K562 (cell line): ENCODE results near the gene MRPS10. TPM values are rescaled to one million over a fixed set of nuclear protein-coding genes. Genes with fewer than 3 reads are reported as not detected.
A peak's percentile ranks its signal among the peaks of the same experiment; 100 is the strongest.

Source experiments
- CBX8 ChIP-seq: fragments of 200-600 bp; sonication (generic); IDR thresholded peaks from 2 replicates; pipeline ENCODE4 v1.6.1; 2012; ENCODE audit warnings: borderline replicate concordance, mixed run types, low read depth, mild to moderate bottlenecking, moderate library complexity, mixed read lengths, low read length, control low read depth, inconsistent platforms; ENCODE audit not compliant: poor library complexity, severe bottlenecking; ENCODE audit errors: extremely low read depth
- CHD2 ChIP-seq: IDR thresholded peaks from 2 replicates; pipeline ENCODE4 v1.6.1; 2011; ENCODE audit warnings: low read depth, low read length
- ELK3 ChIP-seq: fragments of 450-650 bp; formaldehyde crosslinking; IDR thresholded peaks from 2 replicates; pipeline ENCODE4 v1.4.0; 2020; ENCODE audit warnings: mild to moderate bottlenecking
- ERF ChIP-seq: fragments of 450-650 bp; formaldehyde crosslinking; IDR thresholded peaks from 2 replicates; pipeline ENCODE4 v1.4.0; 2020; ENCODE audit warnings: mild to moderate bottlenecking, mixed read lengths
- HNRNPK ChIP-seq: fragments of 200-400 bp; formaldehyde crosslinking; IDR thresholded peaks from one replicate; pipeline ENCODE4 v1.6.1; 2018; ENCODE audit warnings: mild to moderate bottlenecking, low read depth, low read length; ENCODE audit not compliant: poor library complexity, severe bottlenecking
- JUN ChIP-seq, 2 experiments: sonication (generic) in 1 of 2; formaldehyde crosslinking in 1 of 2; IDR thresholded peaks; 2 replicates each; pipeline versions ENCODE4 v1.6.1 to v1.8.0; 2012 to 2022; ENCODE audit warnings: borderline replicate concordance in 2 of 2, mild to moderate bottlenecking in 2 of 2, improper control_type of control experiment in 1 of 2, low read depth in 1 of 2, low read length in 1 of 2, missing genetic modification reagents in 1 of 2
- KDM5B ChIP-seq: fragments of 200-600 bp; sonication (generic); IDR thresholded peaks from 2 replicates; pipeline ENCODE4 v1.6.1; 2012; ENCODE audit warnings: low read depth, mild to moderate bottlenecking, moderate library complexity, low read length, control low read depth, inconsistent platforms; ENCODE audit not compliant: insufficient replicate concordance
- KLF13 ChIP-seq: fragments of 450-650 bp; IDR thresholded peaks from 2 replicates; pipeline ENCODE4 v1.6.1; 2016; ENCODE audit warnings: missing genetic modification characterization, low read depth, mild to moderate bottlenecking, missing compliant biosample characterization, moderate library complexity, borderline replicate concordance
- MEF2A ChIP-seq: IDR thresholded peaks from 2 replicates; pipeline ENCODE4 v1.6.1; 2011; ENCODE audit warnings: low read depth, mild to moderate bottlenecking, low read length, moderate library complexity; ENCODE audit not compliant: control insufficient read depth
- NBN ChIP-seq: fragments of 450-650 bp; IDR thresholded peaks from 2 replicates; pipeline ENCODE4 v1.6.1; 2016; ENCODE audit warnings: low read depth, mild to moderate bottlenecking
- NCOA1 ChIP-seq: fragments of 450-650 bp; IDR thresholded peaks from 2 replicates; pipeline ENCODE4 v1.6.1; 2016; ENCODE audit warnings: low read depth
- NR4A1 ChIP-seq, 2 experiments: fragments of 250-450 bp in 1 of 2; fragments of 450-650 bp in 1 of 2; sonication (Bioruptor Pico) in 1 of 2; IDR thresholded peaks; 2 replicates each; pipeline versions ENCODE4 v1.4.0 to v1.6.1; 2016 to 2020; ENCODE audit warnings: mild to moderate bottlenecking in 2 of 2, missing compliant biosample characterization in 1 of 2, missing genetic modification characterization in 1 of 2, moderate library complexity in 1 of 2
- PURB ChIP-seq: sonication (generic); formaldehyde crosslinking; IDR thresholded peaks from 2 replicates; pipeline ENCODE4 v1.9.0; 2021; ENCODE audit warnings: low read depth, mild to moderate bottlenecking, missing genetic modification reagents
- RHOXF2B ChIP-seq: fragments of 250-450 bp; sonication (Bioruptor Pico); conservative IDR thresholded peaks from 2 replicates; pipeline ENCODE4 v1.5.1; 2021
- SP1 ChIP-seq: sonication (generic); formaldehyde crosslinking; IDR thresholded peaks from 2 replicates; pipeline ENCODE4 v1.8.1; 2022; ENCODE audit warnings: mild to moderate bottlenecking, missing genetic modification reagents
- STAT5B ChIP-seq: fragments of 250-450 bp; sonication (Bioruptor Pico); IDR thresholded peaks from 2 replicates; pipeline ENCODE4 v1.8.0; 2021; ENCODE audit warnings: mild to moderate bottlenecking, inconsistent platforms
- THAP7 ChIP-seq: fragments of 250-450 bp; sonication (Bioruptor Pico); IDR thresholded peaks from 2 replicates; pipeline ENCODE4 v1.5.0; 2021
- U2AF2 ChIP-seq: fragments of 200-400 bp; formaldehyde crosslinking; optimal IDR thresholded peaks from 2 replicates; pipeline ENCODE3; 2017; ENCODE audit warnings: low read depth, mild to moderate bottlenecking, low read length
- XRCC5 ChIP-seq: fragments of 200-400 bp; formaldehyde crosslinking; IDR thresholded peaks from 2 replicates; pipeline ENCODE4 v1.6.1; 2017; ENCODE audit warnings: low read depth, mild to moderate bottlenecking, low read length
- ZC3H8 ChIP-seq: fragments of 450-650 bp; IDR thresholded peaks from 2 replicates; pipeline ENCODE4 v1.6.1; 2017
- ZNF766 ChIP-seq: fragments of 200-800 bp; sonication (Bioruptor generic); conservative IDR thresholded peaks from 2 replicates; pipeline ENCODE4 v1.6.1; 2016; ENCODE audit warnings: missing genetic modification characterization, missing compliant biosample characterization
- polyA plus RNA-seq, 8 experiments: library from polyadenylated mRNA; depleted of rRNA in 4 of 8; stranded (reverse) in 5 of 8; unstranded in 3 of 8; fragments of >200 nt; fragmentation: Nextera tagmentation in 2 of 8; fragmentation: Illumina TruSeq in 1 of 8; extraction: Ambion mirVana in 2 of 8; extraction: Trizol in 1 of 8; gene quantifications; 2 replicates each; pipeline versions ENCODE4 v1.2.1 to v1.2.3, GENCODE V29; 2011 to 2014; ENCODE audit warnings: inconsistent platforms in 1 of 8, missing spikeins in 1 of 8
- total RNA-seq, 7 experiments: library from RNA; depleted of rRNA in 6 of 7; stranded (reverse); fragments of >200 nt in 6 of 7; fragmentation: Illumina TruSeq in 2 of 7; extraction: Trizol in 2 of 7; gene quantifications; 2 replicates each; pipeline versions ENCODE4 v1.2.1 to v1.2.3, GENCODE V29; 2011 to 2021; ENCODE audit warnings: low replicate concordance in 1 of 7
- TF ChIP-seq, protein P1 (sequence below): fragments of 450-650 bp; formaldehyde crosslinking; conservative IDR thresholded peaks from 2 replicates; pipeline ENCODE4 v1.4.0; 2022; ENCODE audit warnings: mild to moderate bottlenecking, missing genetic modification characterization

Gene MRPS10
- total and polyA plus RNA-seq, 9 of the 15 experiments (the other 6 are each of a cell fraction or from before 2014, with no cell fraction given), result 48.6 to 166 (median 93.7) TPM

DNA sequence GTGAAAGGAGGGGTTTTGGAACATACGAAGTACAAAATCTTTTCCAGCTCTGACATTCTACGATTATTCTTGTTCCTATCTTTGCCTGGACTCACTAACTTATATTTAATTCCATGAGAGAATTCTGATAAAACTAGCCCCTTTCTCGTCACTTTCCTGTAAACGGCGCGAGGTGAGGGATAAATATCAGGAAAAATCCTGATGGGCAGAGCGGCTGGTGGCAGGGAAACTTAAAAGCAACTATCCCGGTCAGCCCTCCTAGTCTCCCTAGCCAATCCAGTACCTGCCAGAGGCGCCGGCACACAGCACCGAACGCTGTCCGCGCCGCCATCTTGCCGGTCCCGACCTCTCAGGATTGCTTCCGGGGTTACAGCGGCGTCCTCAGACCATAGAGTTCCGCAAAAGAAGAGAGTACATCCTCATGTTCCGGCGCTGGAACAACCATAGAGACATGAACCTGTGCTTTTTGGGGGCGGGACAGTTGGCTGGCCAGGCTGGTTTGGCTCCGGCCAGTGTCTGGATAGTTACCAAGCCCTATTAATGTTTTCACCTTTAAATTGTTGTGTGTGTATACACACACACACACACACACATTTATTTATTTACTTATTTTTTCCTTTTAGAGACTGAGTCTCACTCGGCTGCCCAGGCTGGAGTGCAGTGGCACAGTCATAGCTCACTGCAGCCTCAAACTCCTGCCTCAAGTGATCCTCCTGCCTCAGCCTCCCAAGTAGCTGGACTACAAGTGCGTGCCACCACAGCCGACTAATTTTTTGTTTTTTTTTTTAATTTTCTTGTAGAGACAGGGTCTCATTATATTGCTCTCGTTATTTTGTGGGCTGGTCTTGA, at the start of gene MRPS10 (continued):
- TF ChIP-seq NCOA1 (peak; percentile 8; the same call in 1 of the 2 replicates), KLF13 (tag) (0 out of 2 replicates have a peak, but pooled peaks have one; percentile 22), ELK3 (no peak), HNRNPK (no peak), RHOXF2B (CRISPR knock-in tag) (no peak), STAT5B (no peak), CBX8 (no peak), THAP7 (CRISPR knock-in tag) (no peak), SP1 (peak; percentile 80), XRCC5 (0 out of 2 replicates have a peak, but pooled peaks have one; percentile 20), CHD2 (0 out of 2 replicates have a peak, but pooled peaks have one; percentile 30), KDM5B (peak; percentile 83), ZNF766 (CRISPR knock-in tag) (no peak), NBN (0 out of 2 replicates have a peak, but pooled peaks have one; percentile 68), PURB (no peak), U2AF2 (no peak), NR4A1 (CRISPR knock-in tag; IDR thresholded peaks at IDR 0.05) (no peak), NR4A1 (tag; IDR thresholded peaks at IDR 0.05) (no peak), JUN (IDR thresholded peaks at IDR 0.05; ENCODE audit: borderline replicate concordance, low read depth, low read length) (peak; percentile 68; the same call in 1 of the 2 replicates), JUN (CRISPR knock-in tag; IDR thresholded peaks at IDR 0.05; ENCODE audit: borderline replicate concordance) (no peak), MEF2A (no peak), ERF (no peak; the same call in 1 of the 2 replicates), ZC3H8 (no peak; the same call in 1 of the 2 replicates)
- TF ChIP-seq, protein P1, sequence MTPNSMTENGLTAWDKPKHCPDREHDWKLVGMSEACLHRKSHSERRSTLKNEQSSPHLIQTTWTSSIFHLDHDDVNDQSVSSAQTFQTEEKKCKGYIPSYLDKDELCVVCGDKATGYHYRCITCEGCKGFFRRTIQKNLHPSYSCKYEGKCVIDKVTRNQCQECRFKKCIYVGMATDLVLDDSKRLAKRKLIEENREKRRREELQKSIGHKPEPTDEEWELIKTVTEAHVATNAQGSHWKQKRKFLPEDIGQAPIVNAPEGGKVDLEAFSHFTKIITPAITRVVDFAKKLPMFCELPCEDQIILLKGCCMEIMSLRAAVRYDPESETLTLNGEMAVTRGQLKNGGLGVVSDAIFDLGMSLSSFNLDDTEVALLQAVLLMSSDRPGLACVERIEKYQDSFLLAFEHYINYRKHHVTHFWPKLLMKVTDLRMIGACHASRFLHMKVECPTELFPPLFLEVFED (CRISPR knock-in tag), result 0 out of 2 replicates have a peak, but pooled peaks have one; percentile 11
